ENCODE results near the gene AGAP1. TPM values are rescaled to one million over a fixed set of nuclear protein-coding genes. Genes with fewer than 3 reads are reported as not detected.

The AGAP1 gene
- total and polyA plus RNA-seq, 9 donors: 5.7 to 32.2 (median 20.2) TPM

DNA sequence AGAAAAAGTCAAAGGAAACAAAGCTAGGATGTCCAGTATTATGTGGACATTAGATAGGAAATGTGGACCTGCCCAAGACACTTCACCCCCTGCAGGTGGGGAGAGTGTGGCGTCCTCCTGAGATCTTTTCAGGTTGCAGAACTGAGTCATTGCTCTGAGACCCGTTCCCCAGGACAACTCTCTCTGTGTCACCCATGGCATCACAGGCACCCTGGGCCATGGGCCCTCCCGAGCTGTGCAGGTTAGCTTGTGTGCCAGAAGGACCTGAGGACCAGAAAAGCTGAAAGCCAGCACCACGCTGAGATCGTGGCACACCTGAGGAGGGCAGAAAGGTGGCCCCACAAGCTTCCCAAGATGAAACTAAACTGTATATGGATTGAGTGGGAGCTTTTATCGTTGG lies 229.5 kb downstream of the AGAP1 start:
- Histone ChIP-seq H3K27ac (no peak overlapping the region), H3K27me3 (no peaks in the 10 kb centered on the region), H3K9me3 (no peaks in the 10 kb centered on the region), H3K4me3 (no peak overlapping the region), H3K4me1 (ENCODE audit: insufficient read depth) (peaks cover 3% of the 10 kb centered on the region), H3K36me3 (no peaks in the 10 kb centered on the region)
- 94 to 95% (median 94%) methylated on average over 6 of the region's 6 CpGs for WGBS, 3 donors
- TF ChIP-seq POLR2A (IDR thresholded peaks at IDR 0.05) (no peak), EP300 (IDR thresholded peaks at IDR 0.05) (no peak)
- TF ChIP-seq, protein P1, sequence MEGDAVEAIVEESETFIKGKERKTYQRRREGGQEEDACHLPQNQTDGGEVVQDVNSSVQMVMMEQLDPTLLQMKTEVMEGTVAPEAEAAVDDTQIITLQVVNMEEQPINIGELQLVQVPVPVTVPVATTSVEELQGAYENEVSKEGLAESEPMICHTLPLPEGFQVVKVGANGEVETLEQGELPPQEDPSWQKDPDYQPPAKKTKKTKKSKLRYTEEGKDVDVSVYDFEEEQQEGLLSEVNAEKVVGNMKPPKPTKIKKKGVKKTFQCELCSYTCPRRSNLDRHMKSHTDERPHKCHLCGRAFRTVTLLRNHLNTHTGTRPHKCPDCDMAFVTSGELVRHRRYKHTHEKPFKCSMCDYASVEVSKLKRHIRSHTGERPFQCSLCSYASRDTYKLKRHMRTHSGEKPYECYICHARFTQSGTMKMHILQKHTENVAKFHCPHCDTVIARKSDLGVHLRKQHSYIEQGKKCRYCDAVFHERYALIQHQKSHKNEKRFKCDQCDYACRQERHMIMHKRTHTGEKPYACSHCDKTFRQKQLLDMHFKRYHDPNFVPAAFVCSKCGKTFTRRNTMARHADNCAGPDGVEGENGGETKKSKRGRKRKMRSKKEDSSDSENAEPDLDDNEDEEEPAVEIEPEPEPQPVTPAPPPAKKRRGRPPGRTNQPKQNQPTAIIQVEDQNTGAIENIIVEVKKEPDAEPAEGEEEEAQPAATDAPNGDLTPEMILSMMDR (IDR thresholded peaks at IDR 0.05): no peak
- DNase-seq: no peak
- intact Hi-C loops (cut with DNase I): no loop called here

- H3K9me3 ChIP-seq: no peaks in the 10 kb centered on the region
- H3K27me3 ChIP-seq: no peaks in the 10 kb centered on the region
- peak overlapping the region in 1 of 2 donors; percentile 30 for H3K27ac ChIP-seq
- no peak for DNase-seq
- H3K4me1 ChIP-seq (ENCODE audit: insufficient read depth): peaks cover 3% of the 10 kb centered on the region
- TF ChIP-seq POLR2A (IDR thresholded peaks at IDR 0.05): no peak
- no peak for TF ChIP-seq EP300 (IDR thresholded peaks at IDR 0.05)
- intact Hi-C loops (cut with DNase I): no loop called here
- no peak overlapping the region for H3K4me3 ChIP-seq
- no peaks in the 10 kb centered on the region for H3K36me3 ChIP-seq
- WGBS, 3 donors: 83 to 93% (median 91%) methylated on average over 16 of the region's 16 CpGs
Observed at GRCh38 chr2:235723811-235724465, 230.1 kb downstream of the AGAP1 start.

GRCh38 chr2:235725016-235725489 lies 231.2 kb downstream of the AGAP1 start:
- WGBS, 3 donors: 13 to 22% (median 21%) methylated on average over 8 of the region's 8 CpGs
- Histone ChIP-seq H3K36me3 (no peaks in the 10 kb centered on the region), H3K27ac (no peak overlapping the region), H3K9me3 (no peaks in the 10 kb centered on the region), H3K4me1 (ENCODE audit: insufficient read depth) (peaks cover 3% of the 10 kb centered on the region), H3K27me3 (no peaks in the 10 kb centered on the region), H3K4me3 (no peak overlapping the region)
- intact Hi-C loops (cut with DNase I): no loop called here
- peak in 2 of 5 donors; percentile 48 to 53 for DNase-seq
- no peak for TF ChIP-seq POLR2A (IDR thresholded peaks at IDR 0.05)

DNA sequence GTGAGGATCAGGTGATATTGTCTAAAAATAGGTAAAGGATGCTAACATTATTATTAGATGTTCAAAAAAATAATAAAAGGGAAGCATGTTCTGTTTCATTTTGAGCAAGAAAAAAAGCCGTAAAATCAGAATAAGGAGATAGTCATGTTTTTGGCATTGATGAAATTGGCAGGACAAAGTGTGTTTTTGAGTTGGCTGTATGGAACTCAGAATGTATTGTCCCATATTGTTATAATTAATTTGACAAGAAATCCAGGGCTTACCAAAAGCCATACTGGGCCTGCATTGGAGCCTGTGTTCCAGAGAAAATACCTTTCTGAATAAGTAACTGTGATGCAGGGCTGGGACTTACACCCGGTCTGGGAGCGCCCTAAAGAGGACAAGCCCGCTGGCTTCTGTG lies 232.0 kb downstream of the AGAP1 start:
- H3K9me3 ChIP-seq: no peaks in the 10 kb centered on the region
- WGBS, 3 donors: 86 to 97% (median 94%) methylated on average over 4 of the region's 4 CpGs
- TF ChIP-seq EP300 (IDR thresholded peaks at IDR 0.05) (no peak), POLR2A (IDR thresholded peaks at IDR 0.05) (no peak)
- TF ChIP-seq, protein P1 (IDR thresholded peaks at IDR 0.05): no peak

DNA sequence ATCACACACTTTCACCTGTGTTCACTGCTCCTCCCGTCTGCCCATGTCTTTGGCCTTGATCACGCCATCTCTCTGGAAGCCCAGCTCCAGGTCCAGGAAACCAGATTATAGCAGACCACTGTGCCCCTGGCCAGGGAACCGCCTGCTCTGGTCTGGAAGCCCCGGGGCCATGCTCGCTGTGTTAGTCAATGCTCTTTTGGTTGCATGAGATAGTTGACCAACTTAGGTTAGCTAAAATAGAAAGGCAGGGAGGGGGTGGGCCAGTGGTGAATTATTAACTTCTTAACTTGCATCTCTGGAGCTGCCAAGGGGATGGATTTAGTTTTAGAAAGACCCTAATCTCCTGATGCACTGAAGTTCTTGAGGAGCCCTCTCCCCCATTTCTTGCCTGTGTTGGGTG lies 232.7 kb downstream of the AGAP1 start:
- Histone ChIP-seq H3K27me3 (no peaks in the 10 kb centered on the region), H3K27ac (no peak overlapping the region), H3K9me3 (no peaks in the 10 kb centered on the region), H3K4me1 (ENCODE audit: insufficient read depth) (peaks cover 3% of the 10 kb centered on the region), H3K4me3 (no peak overlapping the region), H3K36me3 (no peaks in the 10 kb centered on the region)
- DNase-seq: no peak
- intact Hi-C loops (cut with DNase I): no loop called here
- TF ChIP-seq POLR2A (IDR thresholded peaks at IDR 0.05): no peak
- no peak for TF ChIP-seq EP300 (IDR thresholded peaks at IDR 0.05)
- TF ChIP-seq, protein P1 (IDR thresholded peaks at IDR 0.05): no peak
- WGBS, 3 donors: 98 to 100% (median 100%) methylated on average over 5 of the region's 5 CpGs

More for the DNA sequence above, 232.0 kb downstream of the AGAP1 start:
- Histone ChIP-seq H3K4me3 (no peak overlapping the region), H3K27me3 (no peaks in the 10 kb centered on the region), H3K4me1 (ENCODE audit: insufficient read depth) (peaks cover 3% of the 10 kb centered on the region), H3K27ac (no peak overlapping the region), H3K36me3 (no peaks in the 10 kb centered on the region)
- intact Hi-C loops (cut with DNase I): no loop called here
- DNase-seq: no peak
